GM23338 (cell line): ENCODE data around the gene PTH. TPM values are rescaled to one million over a fixed set of nuclear protein-coding genes. Genes with fewer than 3 reads are reported as not detected.

Experiments used
- ATAC-seq: fragments of 200-7000 bp; cut with Tn5 transposase; 3 replicates; pipeline ENCODE4 v1.9.1; 2020
- DNase-seq: peaks from one replicate; pipeline ENCODE4 v3.0.0-alpha.2; 2015; ENCODE audit warnings: low spot score
- H2AFZ ChIP-seq: fragments of 200-600 bp; sonication (generic); 2 replicates; pipeline ENCODE4 v1.8.0; 2016; ENCODE audit warnings: antibody characterized with exemption, mild to moderate bottlenecking, moderate library complexity
- H3F3A ChIP-seq: fragments of 200-600 bp; sonication (generic); replicated peaks from 2 replicates; pipeline ENCODE4 v1.8.0; 2017; ENCODE audit warnings: antibody characterized with exemption, mixed run types, low read depth
- H3K27ac ChIP-seq: fragments of 200-600 bp; sonication (generic); 2 replicates; pipeline ENCODE4 v1.6.1; 2016; ENCODE audit warnings: low read depth
- H3K27me3 ChIP-seq: fragments of 200-600 bp; sonication (generic); 2 replicates; pipeline ENCODE4 v1.8.0; 2016; ENCODE audit warnings: mild to moderate bottlenecking, mixed run types, moderate library complexity; ENCODE audit not compliant: insufficient read depth
- H3K36me3 ChIP-seq: fragments of 200-600 bp; sonication (generic); 2 replicates; pipeline ENCODE4 v1.8.0; 2016; ENCODE audit warnings: mild to moderate bottlenecking; ENCODE audit not compliant: insufficient read depth
- H3K4me1 ChIP-seq: fragments of 200-600 bp; sonication (generic); 2 replicates; pipeline ENCODE4 v1.8.0; 2016; ENCODE audit warnings: mild to moderate bottlenecking, moderate library complexity; ENCODE audit not compliant: insufficient read depth
- H3K4me2 ChIP-seq: fragments of 200-600 bp; sonication (generic); 2 replicates; pipeline ENCODE4 v1.7.1; 2017; ENCODE audit warnings: mixed run types
- H3K4me3 ChIP-seq: fragments of 200-600 bp; sonication (generic); 2 replicates; pipeline ENCODE4 v1.6.1; 2016; ENCODE audit warnings: mixed run types
- H3K79me2 ChIP-seq: fragments of 200-600 bp; sonication (generic); replicated peaks from 2 replicates; pipeline ENCODE4 v1.8.0; 2017; ENCODE audit warnings: mild to moderate bottlenecking; ENCODE audit not compliant: insufficient read depth
- H3K9me2 ChIP-seq: fragments of 200-600 bp; sonication (generic); 2 replicates; pipeline ENCODE4 v1.8.0; 2017; ENCODE audit not compliant: insufficient read depth
- H4K20me1 ChIP-seq: fragments of 200-600 bp; sonication (generic); replicated peaks from 2 replicates; pipeline ENCODE4 v1.8.0; 2017; ENCODE audit warnings: mild to moderate bottlenecking; ENCODE audit not compliant: insufficient read depth
- H3K27ac Mint-ChIP-seq: 2 replicates; pipeline ENCODE4 v1.8.0; 2020; ENCODE audit warnings: inconsistent platforms, mild to moderate bottlenecking, moderate library complexity, mixed read lengths
- H3K27me3 Mint-ChIP-seq: 3 replicates; pipeline ENCODE4 v1.8.0; 2022; ENCODE audit warnings: low read depth, mild to moderate bottlenecking, moderate library complexity, mixed read lengths, inconsistent platforms; ENCODE audit not compliant: insufficient read depth, poor library complexity
- H3K36me3 Mint-ChIP-seq: 3 replicates; pipeline ENCODE4 v1.8.0; 2021; ENCODE audit warnings: low read depth, mild to moderate bottlenecking, inconsistent platforms, moderate library complexity, mixed read lengths
- H3K4me1 Mint-ChIP-seq: 3 replicates; pipeline ENCODE4 v1.8.0; 2020; ENCODE audit warnings: mild to moderate bottlenecking, inconsistent platforms, mixed read lengths
- H3K4me3 Mint-ChIP-seq: 3 replicates; pipeline ENCODE4 v1.8.0; 2021; ENCODE audit warnings: moderate library complexity, mild to moderate bottlenecking, inconsistent platforms, mixed read lengths
- H3K9me3 Mint-ChIP-seq: 3 replicates; pipeline ENCODE4 v1.8.0; 2020; ENCODE audit warnings: moderate library complexity, mild to moderate bottlenecking, inconsistent platforms, mixed read lengths
- CREB1 ChIP-seq: fragments of 250-450 bp; sonication (Bioruptor Pico); IDR thresholded peaks from 2 replicates; pipeline ENCODE4 v1.5.0; 2020; ENCODE audit warnings: low read depth, mild to moderate bottlenecking, moderate library complexity
- CTCF ChIP-seq, 2 experiments: fragments of 200-600 bp in 1 of 2; sonication (generic) in 1 of 2; conservative IDR thresholded peaks; 2 replicates each; pipeline versions ENCODE4 v1.5.1 to v1.6.1; 2016 to 2017; ENCODE audit warnings: antibody characterized with exemption in 2 of 2, low read depth in 2 of 2, mild to moderate bottlenecking in 2 of 2, moderate library complexity in 1 of 2
- ETS1 ChIP-seq: IDR thresholded peaks from 2 replicates; pipeline ENCODE4 v1.6.1; 2016; ENCODE audit warnings: antibody characterized with exemption
- EZH2 ChIP-seq: fragments of 200-600 bp; sonication (generic); IDR thresholded peaks from one replicate; pipeline ENCODE4 v1.8.0; 2017; ENCODE audit warnings: antibody characterized with exemption, mild to moderate bottlenecking, low read depth; ENCODE audit not compliant: unreplicated experiment
- EZH2phosphoT487 ChIP-seq: fragments of 200-600 bp; sonication (generic); IDR thresholded peaks from one replicate; pipeline ENCODE4 v1.8.1; 2018; ENCODE audit warnings: antibody characterized with exemption; ENCODE audit not compliant: unreplicated experiment
- JUNB ChIP-seq: IDR thresholded peaks from one replicate; pipeline ENCODE4 v1.6.1; 2016; ENCODE audit warnings: antibody characterized with exemption; ENCODE audit not compliant: unreplicated experiment
- NANOG ChIP-seq: IDR thresholded peaks from 2 replicates; pipeline ENCODE4 v1.6.1; 2016; ENCODE audit warnings: antibody characterized with exemption, borderline replicate concordance
- STAT1 ChIP-seq: IDR thresholded peaks from one replicate; pipeline ENCODE4 v1.6.1; 2016; ENCODE audit warnings: antibody characterized with exemption; ENCODE audit not compliant: unreplicated experiment
- ZNF114 ChIP-seq: fragments of 250-450 bp; sonication (Bioruptor Pico); IDR thresholded peaks from 2 replicates; pipeline ENCODE4 v1.5.0; 2020; ENCODE audit warnings: mild to moderate bottlenecking, moderate library complexity
- polyA plus RNA-seq: library from polyadenylated mRNA; unstranded; fragments of >200 nt; fragmentation: Nextera tagmentation; extraction: Ambion mirVana; gene quantifications from 2 replicates; pipeline ENCODE4 v1.2.1, GENCODE V29; 2016
- total RNA-seq: library from RNA; depleted of rRNA; stranded (reverse); fragments of >200 nt; shearing (Covaris generic); gene quantifications from 2 replicates; pipeline ENCODE4 v1.2.3, GENCODE V29; 2014

The PTH gene
- total and polyA plus RNA-seq, 2 experiments from 2014 or later = not detected

GRCh38 chr11:13461291-13461690 is 34.5 kb downstream of the PTH start:
- H3K9me3 Mint-ChIP-seq = no peaks in the 10 kb centered on the region; the same call in 2 of the 3 replicates
- no peak overlapping the region for H3K27ac ChIP-seq

GRCh38 chr11:13450832-13451397 is 44.9 kb downstream of the PTH start:
- Mint-ChIP-seq H3K4me3 (no peak overlapping the region), H3K9me3 (no peaks in the 10 kb centered on the region), H3K4me1 (peaks cover 3% of the 10 kb centered on the region; the same call in 1 of the 3 replicates), H3K27me3 (no peaks in the 10 kb centered on the region), H3K27ac (no peak overlapping the region), H3K36me3 (no peaks in the 10 kb centered on the region; the same call in 1 of the 3 replicates)
- no peak for TF ChIP-seq NANOG
- no peak for TF ChIP-seq CREB1 (CRISPR knock-in tag)
- no peak for TF ChIP-seq EZH2phosphoT487
- no peak for TF ChIP-seq ZNF114 (CRISPR knock-in tag)
- TF ChIP-seq ETS1 = no peak
- TF ChIP-seq EZH2 = no peak
- no peak for TF ChIP-seq JUNB
- Histone ChIP-seq H3K36me3 (no peaks in the 10 kb centered on the region), H3F3A (no peaks in the 10 kb centered on the region), H2AFZ (no peak overlapping the region), H3K4me3 (no peak overlapping the region), H3K27me3 (no peaks in the 10 kb centered on the region), H3K79me2 (peaks cover 78% of the 10 kb centered on the region), H3K27ac (no peak overlapping the region), H3K4me1 (peaks cover 21% of the 10 kb centered on the region), H4K20me1 (no peaks in the 10 kb centered on the region), H3K9me2 (no peaks in the 10 kb centered on the region), H3K4me2 (no peak overlapping the region)
- no peak for DNase-seq
- no peak for ATAC-seq

More at GRCh38 chr11:13461291-13461690, 34.5 kb downstream of the PTH start:
- peaks cover 57% of the 10 kb centered on the region for H3K79me2 ChIP-seq
- no peaks in the 10 kb centered on the region for H3K36me3 ChIP-seq
- no peaks in the 10 kb centered on the region for H3F3A ChIP-seq
- no peaks in the 10 kb centered on the region for H3K9me2 ChIP-seq
- H3K4me1 ChIP-seq = peaks cover 11% of the 10 kb centered on the region; the same call in 1 of the 2 replicates
- Mint-ChIP-seq H3K4me1 (peaks cover 18% of the 10 kb centered on the region), H3K27me3 (peaks cover 13% of the 10 kb centered on the region), H3K36me3 (no peaks in the 10 kb centered on the region), H3K27ac (no peak overlapping the region), H3K4me3 (no peak overlapping the region)
- H3K4me2 ChIP-seq = no peak overlapping the region
- DNase-seq = no peak
- H3K27me3 ChIP-seq = no peaks in the 10 kb centered on the region
- H2AFZ ChIP-seq = no peak overlapping the region
- no peak for ATAC-seq
- H3K4me3 ChIP-seq = no peak overlapping the region
- TF ChIP-seq STAT1 (no peak), NANOG (no peak), CTCF (conservative IDR thresholded peaks at IDR 0.05; ENCODE audit: low read depth in 2 of 2) (no peak)
- H4K20me1 ChIP-seq = 0 out of 2 replicates have a peak, but pooled peaks cover 4% of the 10 kb centered on the region
